Neuronal stem cell (in vitro differentiated cells): ENCODE data around the gene SLC39A11.

Experiments
- DNase-seq: peaks from one replicate; pipeline ENCODE4 v3.0.0-alpha.2; 2013; ENCODE audit warnings: low spot score
- H2AFZ ChIP-seq: one replicate; pipeline ENCODE4 v1.6.1; 2013; ENCODE audit warnings: mild to moderate bottlenecking, low read length, inconsistent platforms
- H2AK5ac ChIP-seq: 2 replicates; pipeline ENCODE4 v1.6.1; 2013; ENCODE audit warnings: low read depth, mild to moderate bottlenecking, inconsistent platforms, low read length, moderate library complexity, mixed read lengths
- H2BK120ac ChIP-seq: 2 replicates; pipeline ENCODE4 v1.6.1; 2013; ENCODE audit warnings: low read depth, mild to moderate bottlenecking, inconsistent platforms, low read length, moderate library complexity, mixed read lengths
- H2BK12ac ChIP-seq: one replicate; pipeline ENCODE4 v1.6.1; 2013; ENCODE audit warnings: low read length, inconsistent platforms
- H2BK15ac ChIP-seq: 2 replicates; pipeline ENCODE4 v1.6.1; 2013; ENCODE audit warnings: mild to moderate bottlenecking, low read length, inconsistent platforms, mixed read lengths
- H2BK5ac ChIP-seq: one replicate; pipeline ENCODE4 v1.6.1; 2013; ENCODE audit warnings: inconsistent platforms, mild to moderate bottlenecking, low read length, moderate library complexity
- H3K14ac ChIP-seq: one replicate; pipeline ENCODE4 v1.6.1; 2013; ENCODE audit warnings: low read length, inconsistent platforms
- H3K18ac ChIP-seq: 2 replicates; pipeline ENCODE4 v1.6.1; 2013; ENCODE audit warnings: low read length, inconsistent platforms
- H3K23ac ChIP-seq: 2 replicates; pipeline ENCODE4 v1.6.1; 2013; ENCODE audit warnings: low read depth, mild to moderate bottlenecking, mixed read lengths, low read length, inconsistent platforms; ENCODE audit not compliant: poor library complexity
- H3K27ac ChIP-seq: replicated peaks from 3 replicates; pipeline ENCODE4 v1.5.1; 2013; ENCODE audit warnings: low read length, inconsistent platforms
- H3K27me3 ChIP-seq, 3 experiments: 2 replicates each; pipeline ENCODE4 v1.6.1; 2013; ENCODE audit warnings: low read length in 3 of 3, mild to moderate bottlenecking in 2 of 3, inconsistent platforms in 1 of 3, low read depth in 1 of 3, mixed read lengths in 1 of 3, moderate library complexity in 1 of 3; ENCODE audit not compliant: control insufficient read depth in 3 of 3, insufficient read depth in 3 of 3
- H3K36me3 ChIP-seq, 2 donors: replicated peaks in 1 of 2; 2 replicates each; pipeline ENCODE4 v1.6.1; 2013; ENCODE audit warnings: low read length in 2 of 2; ENCODE audit not compliant: control insufficient read depth in 2 of 2, insufficient read depth in 2 of 2
- H3K4ac ChIP-seq: 2 replicates; pipeline ENCODE4 v1.6.1; 2013; ENCODE audit warnings: inconsistent platforms, mild to moderate bottlenecking, low read length, moderate library complexity
- H3K4me1 ChIP-seq, 2 donors: 1 replicate in 1 of 2; 2 replicates in 1 of 2; pipeline ENCODE4 v1.6.1; 2013; ENCODE audit warnings: low read length in 2 of 2, low read depth in 1 of 2; ENCODE audit not compliant: control insufficient read depth in 2 of 2, insufficient read depth in 1 of 2
- H3K4me2 ChIP-seq: one replicate; pipeline ENCODE4 v1.6.1; 2013; ENCODE audit warnings: mild to moderate bottlenecking, low read length, inconsistent platforms; ENCODE audit not compliant: insufficient read depth, poor library complexity, severe bottlenecking
- H3K4me3 ChIP-seq, 2 donors: 2 replicates each; pipeline ENCODE4 v1.5.1; 2013; ENCODE audit warnings: low read length in 2 of 2, mild to moderate bottlenecking in 2 of 2, inconsistent platforms in 1 of 2, moderate library complexity in 1 of 2
- H3K79me1 ChIP-seq: one replicate; pipeline ENCODE4 v1.6.1; 2013; ENCODE audit warnings: low read depth, mild to moderate bottlenecking, inconsistent platforms, low read length, moderate library complexity
- H3K9ac ChIP-seq: one replicate; pipeline ENCODE4 v1.6.1; 2013; ENCODE audit warnings: mild to moderate bottlenecking, low read depth, low read length, inconsistent platforms; ENCODE audit not compliant: poor library complexity
- H3K9me3 ChIP-seq, 2 donors: replicated peaks in 1 of 2; 2 replicates each; pipeline versions ENCODE3 to v1.6.1; 2013; ENCODE audit warnings: low read length in 2 of 2, mild to moderate bottlenecking in 2 of 2, inconsistent platforms in 1 of 2, low read depth in 1 of 2, mixed read lengths in 1 of 2, moderate library complexity in 1 of 2; ENCODE audit not compliant: control insufficient read depth in 2 of 2, insufficient read depth in 1 of 2
- H4K8ac ChIP-seq: one replicate; pipeline ENCODE4 v1.6.1; 2013; ENCODE audit warnings: low read depth, mild to moderate bottlenecking, inconsistent platforms, low read length, moderate library complexity
- H4K91ac ChIP-seq: one replicate; pipeline ENCODE4 v1.6.1; 2013; ENCODE audit warnings: low read length, low read depth, mild to moderate bottlenecking, inconsistent platforms; ENCODE audit not compliant: poor library complexity
- WGBS, 2 donors: extraction: QIAGEN DNeasy Blood & Tissue Kit; methylation state at CpG; one replicate each; pipeline ENCODE4 v1.1.7; 2013; ENCODE audit warnings: missing lambda C conversion rate in 2 of 2, mixed read lengths in 1 of 2; ENCODE audit not compliant: insufficient read length in 2 of 2, insufficient replicate concordance in 1 of 2; ENCODE audit errors: extremely low coverage in 2 of 2; 5-methylcytosine and 5-hydroxymethylcytosine counted together

SLC39A11 gene

GRCh38 chr17:72863526-72864211, 228.8 kb downstream of the SLC39A11 start:
- Histone ChIP-seq H2BK120ac (no peak overlapping the region), H2BK5ac (no peak overlapping the region), H3K23ac (no peak overlapping the region), H3K4me3 (no peak overlapping the region), H4K8ac (no peak overlapping the region), H2BK12ac (no peak overlapping the region), H4K91ac (no peak overlapping the region), H3K9ac (no peak overlapping the region), H3K9me3 (peaks cover 3 to 13% of the 10 kb centered on the region in 2 donors), H3K4me1 (peaks cover 0 to 12% of the 10 kb centered on the region in 2 donors), H3K4me2 (no peak overlapping the region), H3K27ac (no peak overlapping the region), H2AK5ac (no peak overlapping the region), H3K4ac (no peak overlapping the region), H3K79me1 (no peaks in the 10 kb centered on the region), H3K18ac (no peak overlapping the region), H3K27me3 (no peaks in the 10 kb centered on the region), H2AFZ (no peak overlapping the region), H3K14ac (no peak overlapping the region), H3K36me3 (no peaks in the 10 kb centered on the region), H2BK15ac (no peak overlapping the region)
- WGBS, 2 donors = no CpG with 5 or more reads among the region's 11 CpGs
- DNase-seq = no peak

DNA sequence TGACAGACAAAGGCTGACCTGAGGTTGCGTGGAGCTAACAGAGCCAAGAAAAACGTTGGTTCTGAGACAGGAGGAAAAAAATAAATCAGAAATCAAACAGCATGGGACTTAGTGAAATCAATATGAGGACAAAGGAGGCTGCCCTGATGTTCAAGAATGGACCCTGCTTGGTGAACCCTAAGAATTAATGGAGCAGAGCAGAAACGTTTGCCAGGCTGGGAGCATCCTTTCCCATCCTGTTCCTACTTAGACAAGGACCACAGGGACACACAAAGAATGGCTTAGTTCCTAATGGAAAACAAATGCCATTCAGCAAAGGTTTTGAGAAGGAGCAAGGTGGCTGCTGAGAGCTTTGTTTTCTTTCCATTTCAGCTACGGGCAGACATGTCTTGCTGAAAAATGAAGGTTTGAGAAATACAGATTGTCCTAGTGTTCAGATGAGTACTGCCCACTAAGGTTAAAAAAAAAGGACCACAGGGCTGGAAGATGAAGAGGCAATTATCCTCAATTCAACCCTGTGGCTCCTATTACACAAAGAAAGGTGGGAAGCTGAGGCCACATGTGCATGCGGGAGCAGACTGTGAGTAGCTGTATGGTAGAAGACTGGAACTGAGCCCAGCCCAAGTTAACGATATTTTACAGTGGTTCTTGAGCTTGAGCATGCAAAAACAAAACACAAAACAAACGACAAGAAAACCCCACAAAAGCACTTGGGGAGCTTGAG, 230.1 kb downstream of the SLC39A11 start:
- Histone ChIP-seq H3K36me3 (no peaks in the 10 kb centered on the region), H2AFZ (no peak overlapping the region), H3K9me3 (peaks cover 3 to 13% of the 10 kb centered on the region in 2 donors), H2BK15ac (no peak overlapping the region), H2BK5ac (no peak overlapping the region), H3K4me2 (no peak overlapping the region), H2BK120ac (no peak overlapping the region), H3K18ac (no peak overlapping the region), H3K79me1 (no peaks in the 10 kb centered on the region), H3K4me3 (no peak overlapping the region), H2AK5ac (no peak overlapping the region), H3K27me3 (no peaks in the 10 kb centered on the region), H3K23ac (no peak overlapping the region), H3K4ac (no peak overlapping the region), H2BK12ac (no peak overlapping the region), H3K27ac (no peak overlapping the region), H4K8ac (no peak overlapping the region), H3K9ac (no peak overlapping the region), H4K91ac (no peak overlapping the region), H3K14ac (no peak overlapping the region), H3K4me1 (peaks cover 0 to 12% of the 10 kb centered on the region in 2 donors)
- WGBS, 2 donors = no CpG with 5 or more reads among the region's 7 CpGs
- DNase-seq = no peak

DNA sequence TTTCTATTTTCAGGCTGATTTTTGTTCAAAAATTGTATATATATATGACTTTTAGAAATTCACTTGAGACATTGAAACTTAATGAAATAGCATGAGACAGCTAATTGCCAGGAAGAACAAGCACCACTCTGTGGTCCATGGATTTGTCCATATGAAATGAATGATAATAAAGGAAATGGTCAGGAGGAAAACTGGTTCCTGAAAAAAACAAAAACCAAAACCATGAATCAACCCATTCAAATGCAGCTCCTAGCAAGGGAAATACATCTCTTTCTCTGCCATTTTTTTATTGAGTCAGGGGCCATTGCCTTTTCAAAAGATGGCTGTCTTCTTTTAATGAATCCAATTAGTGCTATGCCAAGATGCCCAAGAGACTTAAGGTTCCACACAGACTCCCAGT, 230.7 kb downstream of the SLC39A11 start:
- H2BK15ac ChIP-seq = no peak overlapping the region
- H2BK12ac ChIP-seq = no peak overlapping the region
- no peak overlapping the region for H3K4me2 ChIP-seq
- no peak overlapping the region for H3K9ac ChIP-seq
- H3K79me1 ChIP-seq = no peaks in the 10 kb centered on the region
- H3K27ac ChIP-seq = no peak overlapping the region
- no peak overlapping the region for H3K4ac ChIP-seq
- H3K23ac ChIP-seq = no peak overlapping the region
- no peak overlapping the region for H3K18ac ChIP-seq
- H2BK5ac ChIP-seq = no peak overlapping the region
- no peaks in the 10 kb centered on the region for H3K27me3 ChIP-seq
- peaks cover 0 to 12% of the 10 kb centered on the region in 2 donors for H3K4me1 ChIP-seq
- no peak overlapping the region for H3K14ac ChIP-seq
- peaks cover 3 to 13% of the 10 kb centered on the region in 2 donors for H3K9me3 ChIP-seq
- DNase-seq = no peak
- no peak overlapping the region for H2AK5ac ChIP-seq
- no peak overlapping the region for H2AFZ ChIP-seq
- H3K4me3 ChIP-seq = no peak overlapping the region
- H2BK120ac ChIP-seq = no peak overlapping the region
- H3K36me3 ChIP-seq = no peaks in the 10 kb centered on the region
- no peak overlapping the region for H4K8ac ChIP-seq
- H4K91ac ChIP-seq = no peak overlapping the region

DNA sequence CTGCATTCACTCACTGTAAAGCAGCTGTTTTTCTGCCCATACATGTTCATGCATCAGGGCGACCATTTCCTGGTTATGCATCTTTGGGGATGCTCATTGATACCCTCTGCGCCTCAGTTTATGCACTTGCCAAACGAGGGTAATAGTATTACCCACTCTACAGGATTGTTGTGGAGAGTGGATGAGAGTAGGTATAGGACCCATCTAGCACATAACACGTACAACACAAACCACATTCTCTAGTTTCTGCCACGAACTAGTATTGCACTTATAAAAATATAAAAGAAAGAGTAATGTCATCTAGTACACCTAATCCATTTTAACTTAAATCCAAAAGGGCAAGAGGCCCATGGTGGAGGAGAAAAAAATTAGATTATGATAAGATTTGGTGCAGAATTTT, 231.7 kb downstream of the SLC39A11 start:
- Histone ChIP-seq H2BK120ac (no peak overlapping the region), H4K8ac (no peak overlapping the region), H3K27ac (no peak overlapping the region), H2AK5ac (no peak overlapping the region), H3K4me1 (peaks cover 0 to 12% of the 10 kb centered on the region in 2 donors), H3K9me3 (peaks cover under 1 to 9% of the 10 kb centered on the region in 2 donors), H3K4me2 (no peak overlapping the region), H3K9ac (no peak overlapping the region), H3K36me3 (no peaks in the 10 kb centered on the region), H3K4me3 (no peak overlapping the region), H3K27me3 (no peaks in the 10 kb centered on the region), H2BK5ac (no peak overlapping the region), H2BK15ac (no peak overlapping the region), H2AFZ (no peak overlapping the region), H4K91ac (no peak overlapping the region), H3K14ac (no peak overlapping the region), H3K79me1 (no peaks in the 10 kb centered on the region), H3K4ac (no peak overlapping the region), H2BK12ac (no peak overlapping the region), H3K18ac (no peak overlapping the region), H3K23ac (no peak overlapping the region)
- WGBS, 2 donors = no CpG with 5 or more reads among the region's 5 CpGs
- DNase-seq = no peak
